ENCODE results near the gene GYPC.

- TF ChIP-seq, protein P1, sequence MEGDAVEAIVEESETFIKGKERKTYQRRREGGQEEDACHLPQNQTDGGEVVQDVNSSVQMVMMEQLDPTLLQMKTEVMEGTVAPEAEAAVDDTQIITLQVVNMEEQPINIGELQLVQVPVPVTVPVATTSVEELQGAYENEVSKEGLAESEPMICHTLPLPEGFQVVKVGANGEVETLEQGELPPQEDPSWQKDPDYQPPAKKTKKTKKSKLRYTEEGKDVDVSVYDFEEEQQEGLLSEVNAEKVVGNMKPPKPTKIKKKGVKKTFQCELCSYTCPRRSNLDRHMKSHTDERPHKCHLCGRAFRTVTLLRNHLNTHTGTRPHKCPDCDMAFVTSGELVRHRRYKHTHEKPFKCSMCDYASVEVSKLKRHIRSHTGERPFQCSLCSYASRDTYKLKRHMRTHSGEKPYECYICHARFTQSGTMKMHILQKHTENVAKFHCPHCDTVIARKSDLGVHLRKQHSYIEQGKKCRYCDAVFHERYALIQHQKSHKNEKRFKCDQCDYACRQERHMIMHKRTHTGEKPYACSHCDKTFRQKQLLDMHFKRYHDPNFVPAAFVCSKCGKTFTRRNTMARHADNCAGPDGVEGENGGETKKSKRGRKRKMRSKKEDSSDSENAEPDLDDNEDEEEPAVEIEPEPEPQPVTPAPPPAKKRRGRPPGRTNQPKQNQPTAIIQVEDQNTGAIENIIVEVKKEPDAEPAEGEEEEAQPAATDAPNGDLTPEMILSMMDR (IDR thresholded peaks at IDR 0.05): no peak
- TF ChIP-seq POLR2A (IDR thresholded peaks at IDR 0.05): no peak
Measured at GRCh38 chr2:126687503-126687902, 31.5 kb downstream of the GYPC start.
